PC-9 (cell line): ENCODE measurements around the gene RTP5.

ENCODE experiments used
- EZH2 ChIP-seq: fragments of 200-600 bp; sonication (generic); IDR thresholded peaks from 2 replicates; pipeline ENCODE4 v1.8.0; 2017; ENCODE audit warnings: antibody characterized with exemption, low read depth
- TF ChIP-seq, protein P1 (sequence below): fragments of 200-600 bp; sonication (generic); conservative IDR thresholded peaks from 2 replicates; pipeline ENCODE4 v1.6.1; 2017; ENCODE audit warnings: mixed run types, antibody characterized with exemption, mild to moderate bottlenecking, moderate library complexity

DNA sequence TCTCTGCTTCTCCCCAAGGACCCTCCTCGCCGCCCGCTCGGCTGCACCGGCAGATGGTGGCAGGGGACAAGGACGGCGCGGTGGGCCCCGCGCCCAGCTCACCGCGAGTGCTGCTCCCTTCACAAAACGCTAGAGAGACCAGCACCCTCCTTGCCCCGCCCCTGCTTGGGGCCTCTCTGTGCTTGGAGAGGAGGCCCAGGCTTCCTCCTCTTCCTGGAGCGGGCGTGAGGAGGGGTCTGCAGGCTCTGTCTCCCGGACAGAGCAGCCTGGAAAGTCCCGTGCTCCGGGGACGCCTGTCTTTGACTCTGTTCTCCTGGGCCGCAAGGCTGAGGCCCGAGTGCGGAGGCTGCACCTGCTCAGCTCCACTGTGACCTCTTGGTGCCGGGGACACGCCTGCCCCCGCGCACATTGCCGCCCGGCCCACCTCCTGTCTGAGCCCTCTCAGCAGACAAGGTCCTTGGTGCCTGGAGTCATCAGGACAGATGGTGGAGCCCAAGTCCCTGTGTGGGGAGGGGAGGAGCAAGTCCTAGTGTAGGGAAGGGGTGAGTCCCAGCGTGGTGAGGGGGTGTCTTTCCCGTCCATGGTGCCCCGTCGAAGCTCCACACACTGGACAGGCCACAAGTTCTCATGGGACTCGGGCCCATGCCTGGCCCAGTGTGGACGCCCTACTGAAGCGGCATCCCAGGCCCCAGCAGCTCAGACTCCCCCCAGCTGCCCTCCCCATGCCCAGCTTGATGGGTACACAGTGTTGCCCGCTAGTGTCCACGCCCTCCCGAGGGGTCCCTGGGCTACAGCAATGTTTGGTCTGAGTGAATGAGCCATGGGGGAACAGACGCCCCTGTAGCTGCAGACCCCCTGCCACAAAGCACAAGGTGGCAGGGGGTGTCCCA, 33.8 kb downstream of the RTP5 start:
- TF ChIP-seq, protein P1, sequence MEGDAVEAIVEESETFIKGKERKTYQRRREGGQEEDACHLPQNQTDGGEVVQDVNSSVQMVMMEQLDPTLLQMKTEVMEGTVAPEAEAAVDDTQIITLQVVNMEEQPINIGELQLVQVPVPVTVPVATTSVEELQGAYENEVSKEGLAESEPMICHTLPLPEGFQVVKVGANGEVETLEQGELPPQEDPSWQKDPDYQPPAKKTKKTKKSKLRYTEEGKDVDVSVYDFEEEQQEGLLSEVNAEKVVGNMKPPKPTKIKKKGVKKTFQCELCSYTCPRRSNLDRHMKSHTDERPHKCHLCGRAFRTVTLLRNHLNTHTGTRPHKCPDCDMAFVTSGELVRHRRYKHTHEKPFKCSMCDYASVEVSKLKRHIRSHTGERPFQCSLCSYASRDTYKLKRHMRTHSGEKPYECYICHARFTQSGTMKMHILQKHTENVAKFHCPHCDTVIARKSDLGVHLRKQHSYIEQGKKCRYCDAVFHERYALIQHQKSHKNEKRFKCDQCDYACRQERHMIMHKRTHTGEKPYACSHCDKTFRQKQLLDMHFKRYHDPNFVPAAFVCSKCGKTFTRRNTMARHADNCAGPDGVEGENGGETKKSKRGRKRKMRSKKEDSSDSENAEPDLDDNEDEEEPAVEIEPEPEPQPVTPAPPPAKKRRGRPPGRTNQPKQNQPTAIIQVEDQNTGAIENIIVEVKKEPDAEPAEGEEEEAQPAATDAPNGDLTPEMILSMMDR: no peak
- TF ChIP-seq EZH2: no peak
